Measurements from ENCODE around the gene SEC22C.
"Not testable (repeated sequence)": the region's sequence is repeated elsewhere in the genome, so short reads cannot be mapped to it uniquely, and the experiment has no call there.

The SEC22C gene

DNA sequence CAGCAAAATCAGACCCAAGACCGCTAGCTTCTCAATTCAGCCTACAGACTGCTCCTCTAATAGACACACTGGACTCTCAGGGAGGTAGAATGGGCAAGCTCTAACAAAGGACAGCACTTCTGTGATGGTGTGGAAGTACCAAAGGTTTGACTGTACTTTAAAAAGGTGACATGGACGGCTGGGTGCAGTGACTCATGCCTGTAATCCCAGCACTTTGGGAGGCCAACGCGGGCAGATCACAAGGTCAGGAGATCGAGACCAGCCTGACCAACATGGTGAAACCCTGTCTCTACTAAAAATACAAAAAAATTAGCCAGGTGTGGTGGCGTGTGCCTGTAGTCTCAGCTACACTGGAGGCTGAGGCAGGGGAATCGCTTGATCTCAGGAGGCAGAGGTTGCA lies 15.3 kb upstream of the SEC22C start:
- not testable (repeated sequence) for H3K36me3 ChIP-seq (ENCODE audit: control insufficient read depth, insufficient read depth, low read length); H3K9ac ChIP-seq (ENCODE audit: low read length); H3K4me3 ChIP-seq (ENCODE audit: low read length); H3K27me3 ChIP-seq (ENCODE audit: control insufficient read depth, insufficient read depth, low read length); H3K27ac ChIP-seq (ENCODE audit: low read depth, low read length)
- peaks cover 11% of the 10 kb centered on the region for H3K4me1 ChIP-seq (ENCODE audit: control insufficient read depth, insufficient read depth, low read length)

DNA sequence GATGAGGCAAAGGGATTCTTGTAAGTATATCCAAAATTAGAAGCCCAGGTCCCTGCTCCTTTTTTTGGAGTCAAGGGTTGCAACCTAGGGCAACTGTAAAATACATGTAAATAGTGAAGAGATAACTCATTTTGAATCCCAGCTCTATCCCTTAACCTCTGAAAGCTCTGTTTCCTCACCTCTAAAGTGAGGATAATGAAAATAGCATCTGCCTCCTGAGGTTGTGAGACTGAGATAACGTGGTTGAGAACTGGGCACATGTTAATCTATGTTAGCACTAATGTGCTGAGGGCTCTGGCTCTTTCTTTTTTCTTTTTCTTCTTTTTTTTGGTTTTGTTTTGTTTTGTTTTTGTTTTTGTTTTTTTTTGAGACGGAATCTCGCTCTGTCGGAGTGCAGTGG lies 13.9 kb upstream of the SEC22C start:
- no peaks in the 10 kb centered on the region for H3K36me3 ChIP-seq (ENCODE audit: control insufficient read depth, insufficient read depth, low read length)
- peaks cover 8% of the 10 kb centered on the region for H3K4me1 ChIP-seq (ENCODE audit: control insufficient read depth, insufficient read depth, low read length)
- no peak overlapping the region for H3K9ac ChIP-seq (ENCODE audit: low read length)
- no peak overlapping the region for H3K27ac ChIP-seq (ENCODE audit: low read depth, low read length)
- H3K4me3 ChIP-seq (ENCODE audit: low read length), result no peak overlapping the region
- H3K27me3 ChIP-seq (ENCODE audit: control insufficient read depth, insufficient read depth, low read length), result no peaks in the 10 kb centered on the region

DNA sequence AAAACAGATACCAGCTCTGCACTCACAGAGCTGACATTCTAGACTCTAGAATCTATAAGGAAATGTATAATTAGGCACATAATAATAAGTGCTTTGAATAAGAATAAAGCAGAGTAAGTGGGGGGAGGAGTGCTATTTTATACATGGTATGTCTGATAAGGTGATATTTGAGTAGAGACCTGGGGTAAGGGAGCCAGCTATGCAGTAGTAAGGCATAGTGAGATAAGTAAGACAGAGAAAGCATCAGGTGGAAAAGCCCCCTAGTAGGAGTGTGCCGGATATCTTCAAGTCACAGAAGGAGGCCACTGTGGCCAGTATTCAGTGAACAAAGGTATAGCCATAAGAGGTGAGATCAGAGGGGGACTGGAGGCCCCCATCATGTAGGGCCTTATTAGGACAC lies 11.9 kb upstream of the SEC22C start:
- Histone ChIP-seq H3K27ac (ENCODE audit: low read depth, low read length) (no peak overlapping the region), H3K4me1 (ENCODE audit: control insufficient read depth, insufficient read depth, low read length) (peaks cover 11% of the 10 kb centered on the region), H3K27me3 (ENCODE audit: control insufficient read depth, insufficient read depth, low read length) (no peaks in the 10 kb centered on the region), H3K4me3 (ENCODE audit: low read length) (no peak overlapping the region), H3K9ac (ENCODE audit: low read length) (no peak overlapping the region), H3K36me3 (ENCODE audit: control insufficient read depth, insufficient read depth, low read length) (no peaks in the 10 kb centered on the region)

DNA sequence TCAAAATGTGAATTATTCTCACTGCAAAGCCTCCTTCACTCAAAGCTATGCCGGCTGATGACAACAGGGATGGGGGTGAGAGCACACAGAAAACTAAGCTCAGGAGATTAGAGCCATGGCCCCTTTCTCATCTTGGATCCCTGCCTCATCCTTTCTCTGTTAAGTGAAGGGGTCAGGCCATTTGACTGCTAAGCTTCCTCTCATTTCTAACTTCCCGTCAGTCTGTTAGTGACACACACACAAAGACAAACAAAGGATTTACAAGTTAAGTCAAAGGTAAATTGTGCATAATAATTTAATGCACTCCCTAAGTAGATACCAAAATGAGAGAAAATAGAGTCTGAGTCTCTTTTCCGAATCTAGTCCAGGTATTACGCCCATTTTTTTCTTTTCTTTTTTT lies 10.0 kb upstream of the SEC22C start:
- H3K36me3 ChIP-seq (ENCODE audit: control insufficient read depth, insufficient read depth, low read length), result no peaks in the 10 kb centered on the region
- H3K4me1 ChIP-seq (ENCODE audit: control insufficient read depth, insufficient read depth, low read length), result peaks cover 11% of the 10 kb centered on the region
- H3K27me3 ChIP-seq (ENCODE audit: control insufficient read depth, insufficient read depth, low read length), result no peaks in the 10 kb centered on the region
- H3K4me3 ChIP-seq (ENCODE audit: low read length), result peak overlapping the region; percentile 82
- H3K9ac ChIP-seq (ENCODE audit: low read length), result peak overlapping the region; percentile 24
- no peak overlapping the region for H3K27ac ChIP-seq (ENCODE audit: low read depth, low read length)

DNA sequence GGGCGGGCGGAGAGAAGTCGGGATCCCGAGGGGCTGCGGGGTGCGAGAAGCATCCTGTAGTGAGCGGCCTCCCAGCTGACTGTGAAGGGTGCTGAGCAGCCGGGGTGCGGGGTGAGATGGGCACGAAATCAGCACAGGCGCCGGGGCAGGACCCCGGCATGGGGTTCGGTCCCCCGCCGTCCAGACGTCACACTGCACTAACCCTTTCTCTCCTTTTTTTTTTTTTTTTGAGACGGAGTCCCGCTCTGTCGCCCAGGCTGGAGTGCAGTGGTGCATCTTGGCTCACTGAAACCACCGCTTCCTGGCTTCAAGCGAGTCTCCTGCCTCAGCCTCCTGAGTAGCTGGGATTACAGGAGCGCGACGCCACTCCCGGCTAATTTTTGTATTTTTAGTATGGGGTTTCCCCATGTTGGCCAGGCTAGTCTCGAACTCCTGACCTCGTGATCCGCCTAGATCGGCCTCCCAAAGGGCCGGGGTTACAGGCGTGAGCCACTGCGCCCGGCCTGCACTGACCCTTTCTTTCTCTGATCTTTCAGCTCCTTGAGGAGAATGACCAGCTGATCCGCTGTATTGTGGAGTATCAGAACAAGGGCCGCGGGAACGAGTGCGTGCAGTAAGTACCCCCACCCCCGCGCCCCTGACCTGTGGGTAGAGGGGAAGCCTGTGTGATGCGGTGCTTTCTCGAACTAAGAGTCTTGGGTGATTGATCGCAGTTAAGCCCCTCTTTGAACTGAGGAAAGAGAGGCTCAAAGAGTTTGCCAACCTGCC lies 9.4 kb upstream of the SEC22C start:
- H3K27me3 ChIP-seq (ENCODE audit: control insufficient read depth, insufficient read depth, low read length), result no peaks in the 10 kb centered on the region
- peak overlapping the region; percentile 82 for H3K4me3 ChIP-seq (ENCODE audit: low read length)
- H3K36me3 ChIP-seq (ENCODE audit: control insufficient read depth, insufficient read depth, low read length), result no peaks in the 10 kb centered on the region
- peak overlapping the region; percentile 24 for H3K9ac ChIP-seq (ENCODE audit: low read length)
- peaks cover 11% of the 10 kb centered on the region for H3K4me1 ChIP-seq (ENCODE audit: control insufficient read depth, insufficient read depth, low read length)
- H3K27ac ChIP-seq (ENCODE audit: low read depth, low read length), result no peak overlapping the region

DNA sequence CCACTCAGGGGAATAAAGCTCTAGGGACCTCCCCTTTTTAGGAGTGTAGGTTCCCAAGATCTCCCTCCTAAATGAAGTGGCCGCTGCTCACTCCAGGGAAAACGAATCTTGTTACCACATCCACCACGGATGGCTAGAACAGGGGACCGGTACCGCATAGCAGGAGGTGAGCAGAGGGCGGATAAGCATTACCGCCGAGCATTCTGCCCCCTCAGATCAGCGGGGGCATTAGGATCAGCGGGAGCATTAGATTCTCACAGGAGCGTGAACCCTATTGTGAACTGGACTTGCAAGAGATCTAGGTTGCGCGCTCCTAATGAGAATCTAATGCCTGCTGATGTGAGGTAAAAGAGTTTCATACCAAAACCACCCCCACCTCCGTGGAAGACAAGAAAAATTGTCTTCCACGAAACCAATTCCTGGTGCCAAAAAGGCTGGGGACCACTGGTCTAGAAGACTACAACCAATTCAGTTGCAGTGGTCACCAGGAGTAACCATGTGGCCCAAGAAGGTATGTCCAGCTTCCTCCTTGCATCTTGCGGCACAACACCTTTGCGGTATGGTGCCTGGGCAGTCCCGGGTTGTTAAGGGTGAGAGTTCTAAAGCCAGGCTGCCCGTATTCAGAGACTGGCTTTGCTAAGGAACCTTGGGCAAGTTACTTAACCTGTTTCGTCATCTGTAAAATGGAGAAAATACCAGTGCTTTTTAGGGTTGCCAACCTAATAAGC lies 7.8 kb upstream of the SEC22C start:
- peaks cover 11% of the 10 kb centered on the region for H3K4me1 ChIP-seq (ENCODE audit: control insufficient read depth, insufficient read depth, low read length)
- no peaks in the 10 kb centered on the region for H3K27me3 ChIP-seq (ENCODE audit: control insufficient read depth, insufficient read depth, low read length)
- no peaks in the 10 kb centered on the region for H3K36me3 ChIP-seq (ENCODE audit: control insufficient read depth, insufficient read depth, low read length)
- H3K27ac ChIP-seq (ENCODE audit: low read depth, low read length), result no peak overlapping the region
- peak overlapping the region; percentile 49 for H3K9ac ChIP-seq (ENCODE audit: low read length)
- H3K4me3 ChIP-seq (ENCODE audit: low read length), result peak overlapping the region; percentile 78

DNA sequence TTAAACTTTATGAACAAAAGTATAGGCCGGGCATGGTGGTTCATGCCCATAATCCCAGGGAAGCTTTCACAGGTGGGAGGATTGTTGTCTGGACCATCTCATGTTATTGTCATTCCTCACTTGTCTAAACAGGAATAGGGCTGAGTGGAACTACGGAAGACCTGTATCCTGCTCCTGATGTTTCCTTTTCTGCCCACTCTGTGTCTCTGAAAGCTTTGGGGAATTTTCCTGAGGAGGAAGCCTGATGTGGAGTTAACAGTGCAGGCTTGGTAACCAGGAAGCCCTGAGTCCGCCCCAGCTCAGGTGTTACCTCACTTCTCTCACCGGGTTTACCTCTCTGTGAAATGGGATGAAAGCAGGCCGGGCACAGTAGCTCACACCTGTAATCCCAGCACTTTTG lies 6.9 kb upstream of the SEC22C start:
- H3K4me3 ChIP-seq (ENCODE audit: low read length), result no peak overlapping the region
- no peak overlapping the region for H3K27ac ChIP-seq (ENCODE audit: low read depth, low read length)
- H3K4me1 ChIP-seq (ENCODE audit: control insufficient read depth, insufficient read depth, low read length), result peaks cover 11% of the 10 kb centered on the region
- H3K9ac ChIP-seq (ENCODE audit: low read length), result no peak overlapping the region
- no peaks in the 10 kb centered on the region for H3K27me3 ChIP-seq (ENCODE audit: control insufficient read depth, insufficient read depth, low read length)
- no peaks in the 10 kb centered on the region for H3K36me3 ChIP-seq (ENCODE audit: control insufficient read depth, insufficient read depth, low read length)

DNA sequence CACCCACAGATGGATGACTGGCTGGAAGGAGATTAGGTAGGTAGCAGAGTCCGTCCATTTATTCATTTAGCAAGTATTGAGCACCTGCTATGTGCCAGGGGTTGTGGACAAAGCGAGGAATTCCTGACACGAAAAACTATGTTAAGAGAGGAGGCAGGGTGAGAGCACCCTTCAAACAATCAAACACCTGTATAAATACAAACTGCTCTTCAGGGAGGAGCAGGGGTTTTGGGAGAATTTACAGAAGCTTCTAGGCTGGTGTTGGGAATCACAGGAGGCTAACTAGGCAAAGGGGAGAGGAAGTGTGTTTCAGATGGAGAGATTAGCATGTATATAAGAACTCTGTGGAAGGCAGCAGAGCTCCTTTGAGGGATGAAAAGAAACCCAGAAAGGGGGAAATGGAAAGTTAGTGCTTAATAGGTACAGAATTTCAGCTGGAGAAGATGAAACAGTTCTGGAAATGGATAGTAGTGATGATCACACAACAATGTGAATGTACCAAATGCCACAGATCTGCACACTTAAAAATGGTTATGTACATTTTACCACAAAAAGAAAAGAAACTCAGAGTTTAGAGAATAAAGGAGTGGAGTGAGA lies 805 bp upstream of the SEC22C start:
- Histone ChIP-seq H3K27ac (ENCODE audit: low read depth, low read length) (peak overlapping the region; percentile 83), H3K4me3 (ENCODE audit: low read length) (peak overlapping the region; percentile 83), H3K36me3 (ENCODE audit: control insufficient read depth, insufficient read depth, low read length) (no peaks in the 10 kb centered on the region), H3K9ac (ENCODE audit: low read length) (no peak overlapping the region), H3K27me3 (ENCODE audit: control insufficient read depth, insufficient read depth, low read length) (no peaks in the 10 kb centered on the region), H3K4me1 (ENCODE audit: control insufficient read depth, insufficient read depth, low read length) (peaks cover 8% of the 10 kb centered on the region)

DNA sequence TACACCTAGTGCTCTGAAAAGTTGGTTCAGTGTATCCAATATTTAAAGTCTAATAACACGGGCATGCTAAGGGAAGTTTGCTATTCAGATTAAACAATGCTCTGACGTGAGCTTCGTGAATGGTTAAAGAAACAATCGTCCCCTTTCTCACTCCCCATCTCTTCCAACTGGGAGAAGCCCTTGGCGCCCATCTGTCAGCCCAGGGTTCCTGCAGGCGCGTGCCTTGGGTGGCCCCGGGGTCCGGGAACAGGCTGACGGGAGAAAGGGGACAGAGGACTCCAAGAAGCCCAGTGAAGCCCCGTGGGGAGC lies 413 bp downstream of the SEC22C start:
- peaks cover 8% of the 10 kb centered on the region for H3K4me1 ChIP-seq (ENCODE audit: control insufficient read depth, insufficient read depth, low read length)

DNA sequence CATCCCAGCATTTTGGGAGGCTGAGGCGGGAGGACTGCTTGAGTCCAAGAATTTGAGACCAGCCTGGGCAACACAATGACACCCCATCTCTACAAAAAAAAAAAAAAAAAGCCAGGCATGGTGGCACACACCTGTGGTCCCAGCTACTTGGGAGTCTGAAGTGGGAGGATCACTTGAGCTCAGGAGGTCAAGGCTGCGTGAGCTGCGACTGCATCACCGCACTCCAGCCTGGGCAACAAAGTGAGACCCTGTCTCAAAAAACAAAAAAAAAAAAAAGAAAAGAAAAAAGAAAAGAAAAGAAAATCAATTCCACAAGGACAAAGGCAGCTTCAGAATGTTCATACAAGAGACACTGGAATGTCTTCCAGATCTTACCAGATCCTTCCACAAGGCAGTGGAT lies 2.4 kb downstream of the SEC22C start:
- H3K27me3 ChIP-seq (ENCODE audit: control insufficient read depth, insufficient read depth, low read length); H3K4me1 ChIP-seq (ENCODE audit: control insufficient read depth, insufficient read depth, low read length); H3K36me3 ChIP-seq (ENCODE audit: control insufficient read depth, insufficient read depth, low read length); H3K9ac ChIP-seq (ENCODE audit: low read length); H3K4me3 ChIP-seq (ENCODE audit: low read length); H3K27ac ChIP-seq (ENCODE audit: low read depth, low read length): not testable (repeated sequence)

More for the DNA sequence above, 413 bp downstream of the SEC22C start:
- no peaks in the 10 kb centered on the region for H3K36me3 ChIP-seq (ENCODE audit: control insufficient read depth, insufficient read depth, low read length)
- H3K9ac ChIP-seq (ENCODE audit: low read length), result peak overlapping the region; percentile 58
- no peaks in the 10 kb centered on the region for H3K27me3 ChIP-seq (ENCODE audit: control insufficient read depth, insufficient read depth, low read length)
- H3K4me3 ChIP-seq (ENCODE audit: low read length), result peak overlapping the region; percentile 83
- peak overlapping the region; percentile 83 for H3K27ac ChIP-seq (ENCODE audit: low read depth, low read length)

DNA sequence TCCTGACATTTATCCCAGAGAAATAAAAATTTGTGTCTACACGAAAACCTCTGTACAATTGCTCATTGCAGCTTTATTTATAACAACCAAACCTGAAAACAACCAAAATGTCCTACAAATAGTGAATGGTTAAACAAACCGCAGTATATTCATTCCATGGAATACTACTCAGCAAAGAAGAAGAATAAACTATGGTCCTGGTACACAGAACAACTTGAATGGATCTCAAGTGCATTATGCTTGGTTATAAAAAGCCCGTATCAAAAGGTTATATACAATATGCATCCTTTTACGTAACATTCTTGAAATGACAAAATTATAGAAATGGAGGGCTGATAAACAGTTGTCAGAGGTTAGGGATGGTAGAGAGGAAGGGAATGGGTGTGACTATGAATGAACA lies 3.7 kb downstream of the SEC22C start:
- Histone ChIP-seq H3K27ac (ENCODE audit: low read depth, low read length) (no peak overlapping the region), H3K36me3 (ENCODE audit: control insufficient read depth, insufficient read depth, low read length) (no peaks in the 10 kb centered on the region), H3K27me3 (ENCODE audit: control insufficient read depth, insufficient read depth, low read length) (no peaks in the 10 kb centered on the region), H3K4me1 (ENCODE audit: control insufficient read depth, insufficient read depth, low read length) (peaks cover 8% of the 10 kb centered on the region), H3K4me3 (ENCODE audit: low read length) (no peak overlapping the region), H3K9ac (ENCODE audit: low read length) (no peak overlapping the region)

DNA sequence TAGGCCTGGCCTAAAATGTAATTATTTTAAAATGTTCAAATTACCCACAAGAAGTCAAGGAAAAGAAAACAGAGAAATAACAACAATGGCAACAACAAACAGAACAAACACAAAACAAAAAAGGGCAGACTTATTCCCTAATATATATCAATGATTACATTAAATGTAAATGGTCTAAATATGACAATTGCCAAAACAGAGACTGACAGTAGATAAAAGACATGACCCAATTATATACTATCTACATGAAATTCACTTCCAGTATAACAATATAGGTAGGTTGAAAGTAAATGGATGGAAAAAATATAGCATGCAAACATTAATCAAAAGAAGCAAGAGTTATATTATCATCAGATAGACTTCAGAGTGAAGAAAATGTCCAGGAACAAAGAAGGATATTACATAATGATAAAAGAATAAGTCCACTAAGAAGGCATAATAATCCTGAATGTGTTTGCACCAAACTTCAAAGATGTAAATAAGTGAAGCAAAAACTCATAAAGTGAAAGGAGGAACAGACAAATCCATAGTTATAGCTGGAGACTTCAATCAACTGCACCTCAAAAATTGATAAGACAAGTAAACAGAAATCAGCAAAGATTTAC lies 6.5 kb downstream of the SEC22C start:
- H3K4me1 ChIP-seq (ENCODE audit: control insufficient read depth, insufficient read depth, low read length), result no peaks in the 10 kb centered on the region
- H3K9ac ChIP-seq (ENCODE audit: low read length), result no peak overlapping the region
- H3K4me3 ChIP-seq (ENCODE audit: low read length), result no peak overlapping the region
- H3K27ac ChIP-seq (ENCODE audit: low read depth, low read length), result no peak overlapping the region
- no peaks in the 10 kb centered on the region for H3K27me3 ChIP-seq (ENCODE audit: control insufficient read depth, insufficient read depth, low read length)
- no peaks in the 10 kb centered on the region for H3K36me3 ChIP-seq (ENCODE audit: control insufficient read depth, insufficient read depth, low read length)

Data from rectal smooth muscle tissue (tissue), 1 donor.